ENCODE data around the gene DAD1. TPM values are rescaled to one million over a fixed set of nuclear protein-coding genes. Genes with fewer than 3 reads are reported as not detected.

DAD1 gene
- total RNA-seq, 1 experiment from 2014 or later = 258 TPM

GRCh38 chr14:22526218-22526617 is 62.8 kb downstream of the DAD1 start:
- no peak overlapping the region for H2AFZ ChIP-seq (ENCODE audit: low read length)

DNA sequence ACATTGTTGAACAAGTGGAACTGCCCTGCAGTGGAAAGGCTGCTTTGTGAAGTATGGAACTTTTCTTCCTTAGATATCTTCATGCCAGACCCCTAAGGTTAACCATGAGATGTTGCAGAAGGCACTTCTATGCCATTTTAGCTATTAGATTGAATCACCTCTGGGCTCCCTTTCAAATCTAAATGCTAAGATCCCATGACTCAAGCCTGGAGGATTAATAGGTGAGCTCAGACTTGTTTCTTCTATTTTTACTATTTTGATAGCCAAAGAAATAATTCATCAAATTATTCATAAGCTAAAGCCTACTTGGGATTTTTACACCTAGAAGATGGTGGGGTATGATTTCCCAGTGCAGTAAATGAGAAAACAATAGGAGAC is 64.3 kb downstream of the DAD1 start:
- H3K27me3 ChIP-seq (ENCODE audit: low read length) = no peaks in the 10 kb centered on the region
- no peak overlapping the region for H3K4me3 ChIP-seq (ENCODE audit: low read length)
- no peaks in the 10 kb centered on the region for H3K36me3 ChIP-seq (ENCODE audit: low read depth, low read length)
- CTCF ChIA-PET = no interaction called here
- H3K4me1 ChIP-seq (ENCODE audit: insufficient read depth, low read length) = no peaks in the 10 kb centered on the region
- DNase-seq (peak; percentile 33), ATAC-seq (peak; percentile 43)
- no peaks in the 10 kb centered on the region for H4K20me1 ChIP-seq (ENCODE audit: low read length)
- BruUV-seq (replicated peaks) = no TSS peak
- POLR2A ChIA-PET (ENCODE audit: unreplicated experiment) = no interaction called here
- no peak overlapping the region for H3K4me2 ChIP-seq (ENCODE audit: low read length)
- intact Hi-C loops (cut with micrococcal nuclease) = no loop called here
- no peak overlapping the region for H3K27ac ChIP-seq (ENCODE audit: low read length)
- H3K9me3 ChIP-seq (ENCODE audit: low read length) = no peaks in the 10 kb centered on the region
- H2AFZ ChIP-seq (ENCODE audit: low read length) = no peak overlapping the region
- H3K9ac ChIP-seq (ENCODE audit: low read length) = no peak overlapping the region
- TF ChIP-seq, protein P1, sequence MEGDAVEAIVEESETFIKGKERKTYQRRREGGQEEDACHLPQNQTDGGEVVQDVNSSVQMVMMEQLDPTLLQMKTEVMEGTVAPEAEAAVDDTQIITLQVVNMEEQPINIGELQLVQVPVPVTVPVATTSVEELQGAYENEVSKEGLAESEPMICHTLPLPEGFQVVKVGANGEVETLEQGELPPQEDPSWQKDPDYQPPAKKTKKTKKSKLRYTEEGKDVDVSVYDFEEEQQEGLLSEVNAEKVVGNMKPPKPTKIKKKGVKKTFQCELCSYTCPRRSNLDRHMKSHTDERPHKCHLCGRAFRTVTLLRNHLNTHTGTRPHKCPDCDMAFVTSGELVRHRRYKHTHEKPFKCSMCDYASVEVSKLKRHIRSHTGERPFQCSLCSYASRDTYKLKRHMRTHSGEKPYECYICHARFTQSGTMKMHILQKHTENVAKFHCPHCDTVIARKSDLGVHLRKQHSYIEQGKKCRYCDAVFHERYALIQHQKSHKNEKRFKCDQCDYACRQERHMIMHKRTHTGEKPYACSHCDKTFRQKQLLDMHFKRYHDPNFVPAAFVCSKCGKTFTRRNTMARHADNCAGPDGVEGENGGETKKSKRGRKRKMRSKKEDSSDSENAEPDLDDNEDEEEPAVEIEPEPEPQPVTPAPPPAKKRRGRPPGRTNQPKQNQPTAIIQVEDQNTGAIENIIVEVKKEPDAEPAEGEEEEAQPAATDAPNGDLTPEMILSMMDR (conservative IDR thresholded peaks at IDR 0.05; ENCODE audit: low read depth, low read length) = no peak
- TF ChIP-seq EZH2 (IDR thresholded peaks at IDR 0.05; ENCODE audit: low read length, unreplicated experiment) (no peak), EZH2phosphoT487 (IDR thresholded peaks at IDR 0.05; ENCODE audit: borderline replicate concordance, low read length) (no peak)
- H3K79me2 ChIP-seq (ENCODE audit: low read length) = no peaks in the 10 kb centered on the region
- no peaks in the 10 kb centered on the region for H3K9me2 ChIP-seq (replicated peaks; ENCODE audit: low read length)
- H3F3A ChIP-seq (ENCODE audit: low read length, unreplicated experiment) = no peaks in the 10 kb centered on the region

More at GRCh38 chr14:22526218-22526617, 62.8 kb downstream of the DAD1 start:
- Histone ChIP-seq H4K20me1 (ENCODE audit: low read length) (no peaks in the 10 kb centered on the region), H3K9me3 (ENCODE audit: low read length) (no peaks in the 10 kb centered on the region), H3K4me3 (ENCODE audit: low read length) (no peak overlapping the region), H3K27me3 (ENCODE audit: low read length) (no peaks in the 10 kb centered on the region), H3K79me2 (ENCODE audit: low read length) (no peaks in the 10 kb centered on the region), H3K4me2 (ENCODE audit: low read length) (no peak overlapping the region), H3K36me3 (ENCODE audit: low read depth, low read length) (no peaks in the 10 kb centered on the region), H3K27ac (ENCODE audit: low read length) (no peak overlapping the region), H3K9me2 (replicated peaks; ENCODE audit: low read length) (no peaks in the 10 kb centered on the region), H3K4me1 (ENCODE audit: insufficient read depth, low read length) (no peaks in the 10 kb centered on the region), H3K9ac (ENCODE audit: low read length) (no peak overlapping the region), H3F3A (ENCODE audit: low read length, unreplicated experiment) (no peaks in the 10 kb centered on the region)
- BruUV-seq (replicated peaks) = no TSS peak
- intact Hi-C loops (cut with micrococcal nuclease) = no loop called here
- TF ChIP-seq, protein P1 (conservative IDR thresholded peaks at IDR 0.05; ENCODE audit: low read depth, low read length) = no peak
- TF ChIP-seq EZH2 (IDR thresholded peaks at IDR 0.05; ENCODE audit: low read length, unreplicated experiment) = no peak
- no peak for TF ChIP-seq EZH2phosphoT487 (IDR thresholded peaks at IDR 0.05; ENCODE audit: borderline replicate concordance, low read length)
- no peak for DNase-seq
- ChIA-PET POLR2A (ENCODE audit: unreplicated experiment) (interaction anchor here (0.6 kb wide), 1 partner anchor 15 kb away, joined by 3 read pairs; no protein-coding TSS in a partner anchor), CTCF (no interaction called here)
- ATAC-seq = no peak

DNA sequence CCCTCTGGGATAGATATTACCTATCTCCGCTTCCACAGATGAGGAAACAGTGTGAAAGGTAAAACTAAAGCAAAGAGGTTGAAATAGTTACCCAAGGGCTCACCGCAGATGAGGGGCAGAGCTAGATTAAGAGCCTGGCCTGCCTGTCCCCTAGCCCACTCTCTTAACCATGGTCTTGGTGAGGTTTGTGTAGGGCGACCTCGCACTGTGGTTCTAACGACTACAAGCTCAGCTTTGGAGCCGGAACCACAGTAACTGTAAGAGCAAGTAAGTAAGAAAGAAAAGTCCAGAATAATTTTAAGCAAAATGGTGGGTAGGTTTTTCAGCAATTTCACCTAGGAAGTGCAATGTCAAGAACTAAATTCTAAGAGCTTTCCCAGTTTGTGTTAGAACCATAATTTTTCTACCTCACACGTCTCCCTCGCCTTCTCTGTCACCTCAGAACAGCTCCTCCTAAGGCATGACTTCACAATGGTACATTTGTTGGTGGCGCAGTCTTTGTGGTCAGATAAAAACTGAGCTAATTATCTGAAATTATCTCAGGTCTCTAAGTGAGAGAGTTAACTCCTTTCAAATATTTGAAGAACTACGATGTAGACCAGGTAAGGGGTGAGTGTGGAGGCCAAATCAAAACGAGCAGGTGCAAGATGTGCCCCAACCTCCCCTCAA is 64.8 kb downstream of the DAD1 start:
- no peak overlapping the region for H3K27ac ChIP-seq (ENCODE audit: low read length)
- no peaks in the 10 kb centered on the region for H3K9me3 ChIP-seq (ENCODE audit: low read length)
- TF ChIP-seq EZH2phosphoT487 (IDR thresholded peaks at IDR 0.05; ENCODE audit: borderline replicate concordance, low read length) = no peak
- TF ChIP-seq EZH2 (IDR thresholded peaks at IDR 0.05; ENCODE audit: low read length, unreplicated experiment) = no peak
- intact Hi-C loops (cut with micrococcal nuclease) = no loop called here
- no peaks in the 10 kb centered on the region for H3K4me1 ChIP-seq (ENCODE audit: insufficient read depth, low read length)
- ChIA-PET CTCF (no interaction called here), POLR2A (ENCODE audit: unreplicated experiment) (no interaction called here)
- H3K36me3 ChIP-seq (ENCODE audit: low read depth, low read length) = no peaks in the 10 kb centered on the region
- H2AFZ ChIP-seq (ENCODE audit: low read length) = no peak overlapping the region
- no TSS peak for BruUV-seq (replicated peaks)
- H3K9me2 ChIP-seq (replicated peaks; ENCODE audit: low read length) = no peaks in the 10 kb centered on the region
- no peak overlapping the region for H3K4me2 ChIP-seq (ENCODE audit: low read length)
- H3F3A ChIP-seq (ENCODE audit: low read length, unreplicated experiment) = no peaks in the 10 kb centered on the region
- DNase-seq = no peak
- no peaks in the 10 kb centered on the region for H3K27me3 ChIP-seq (ENCODE audit: low read length)
- ATAC-seq = no peak
- H4K20me1 ChIP-seq (ENCODE audit: low read length) = no peaks in the 10 kb centered on the region
- H3K79me2 ChIP-seq (ENCODE audit: low read length) = no peaks in the 10 kb centered on the region
- H3K4me3 ChIP-seq (ENCODE audit: low read length) = no peak overlapping the region
- H3K9ac ChIP-seq (ENCODE audit: low read length) = no peak overlapping the region
